HG02623 (cell line): ENCODE data around the gene RNU6-9.

Experiments used
- ATAC-seq: cut with Tn5 transposase; IDR thresholded peaks from one replicate; pipeline ENCODE4 v1.9.1; 2021; ENCODE audit warnings: moderate library complexity; ENCODE audit not compliant: unreplicated experiment

RNU6-9 gene

GRCh38 chr19:896434-896833 is 3.1 kb downstream of the RNU6-9 start:
- no peak for ATAC-seq

DNA sequence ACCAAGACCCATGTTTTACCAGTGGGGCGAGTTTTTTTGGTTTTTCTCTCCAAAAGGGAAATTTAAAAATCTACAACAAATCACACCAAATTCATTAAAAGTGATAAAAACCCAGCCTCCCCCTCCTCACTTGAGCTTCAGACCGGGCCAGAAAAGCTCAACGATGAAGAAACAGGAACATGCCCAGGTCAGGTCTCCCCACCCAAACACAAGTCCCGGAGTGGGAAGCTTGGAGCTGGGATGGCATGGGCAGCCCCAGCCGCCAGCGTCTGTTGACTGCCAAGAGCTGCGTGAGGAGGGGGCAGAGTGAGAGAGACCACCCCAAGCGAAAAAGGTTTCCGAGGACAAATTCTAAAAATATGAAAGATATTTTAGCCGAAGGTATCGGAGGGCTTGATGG is 3.7 kb downstream of the RNU6-9 start:
- no peak for ATAC-seq

GRCh38 chr19:897442-898039 is 4.3 kb downstream of the RNU6-9 start:
- no peak for ATAC-seq

- no peak for ATAC-seq
Observed at GRCh38 chr19:898663-899062, 5.4 kb downstream of the RNU6-9 start.

- no peak for ATAC-seq
Observed at GRCh38 chr19:899336-900042, 6.2 kb downstream of the RNU6-9 start.

- no peak for ATAC-seq
Observed at GRCh38 chr19:900043-900301, 6.7 kb downstream of the RNU6-9 start.

- no peak for ATAC-seq
Observed at GRCh38 chr19:900302-901111, 7.2 kb downstream of the RNU6-9 start.

GRCh38 chr19:901216-902092 is 8.2 kb downstream of the RNU6-9 start:
- ATAC-seq: no peak

GRCh38 chr19:902093-902370 is 8.7 kb downstream of the RNU6-9 start:
- no peak for ATAC-seq

- no peak for ATAC-seq
Observed at GRCh38 chr19:902446-903226, 9.4 kb downstream of the RNU6-9 start.

GRCh38 chr19:903266-903797 is 10.0 kb downstream of the RNU6-9 start:
- no peak for ATAC-seq

GRCh38 chr19:904545-904944 is 11.3 kb downstream of the RNU6-9 start:
- ATAC-seq: no peak

DNA sequence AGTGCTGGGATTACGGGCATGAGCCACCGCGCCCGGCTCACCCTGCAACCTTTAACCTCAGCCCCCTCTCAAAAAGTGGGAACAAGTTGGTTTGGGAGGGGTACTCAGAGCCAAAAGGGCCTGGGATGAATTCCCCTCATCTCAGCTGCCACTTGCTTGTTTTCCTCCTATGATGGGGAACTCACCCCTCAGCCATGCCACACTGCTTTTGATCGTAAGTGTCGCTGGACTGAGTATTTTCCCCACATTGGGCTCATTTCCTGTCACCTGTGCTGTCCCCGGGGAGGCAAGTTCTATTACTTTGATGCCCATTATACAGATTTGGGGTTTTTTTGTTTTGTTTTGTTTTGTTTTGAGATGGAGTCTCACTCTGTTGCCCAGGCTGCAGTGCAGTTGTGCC is 13.2 kb downstream of the RNU6-9 start:
- ATAC-seq: no peak

GRCh38 chr19:907183-907853 is 14.0 kb downstream of the RNU6-9 start:
- no peak for ATAC-seq

- no peak for ATAC-seq
Observed at GRCh38 chr19:911197-912033, 18.1 kb downstream of the RNU6-9 start.

DNA sequence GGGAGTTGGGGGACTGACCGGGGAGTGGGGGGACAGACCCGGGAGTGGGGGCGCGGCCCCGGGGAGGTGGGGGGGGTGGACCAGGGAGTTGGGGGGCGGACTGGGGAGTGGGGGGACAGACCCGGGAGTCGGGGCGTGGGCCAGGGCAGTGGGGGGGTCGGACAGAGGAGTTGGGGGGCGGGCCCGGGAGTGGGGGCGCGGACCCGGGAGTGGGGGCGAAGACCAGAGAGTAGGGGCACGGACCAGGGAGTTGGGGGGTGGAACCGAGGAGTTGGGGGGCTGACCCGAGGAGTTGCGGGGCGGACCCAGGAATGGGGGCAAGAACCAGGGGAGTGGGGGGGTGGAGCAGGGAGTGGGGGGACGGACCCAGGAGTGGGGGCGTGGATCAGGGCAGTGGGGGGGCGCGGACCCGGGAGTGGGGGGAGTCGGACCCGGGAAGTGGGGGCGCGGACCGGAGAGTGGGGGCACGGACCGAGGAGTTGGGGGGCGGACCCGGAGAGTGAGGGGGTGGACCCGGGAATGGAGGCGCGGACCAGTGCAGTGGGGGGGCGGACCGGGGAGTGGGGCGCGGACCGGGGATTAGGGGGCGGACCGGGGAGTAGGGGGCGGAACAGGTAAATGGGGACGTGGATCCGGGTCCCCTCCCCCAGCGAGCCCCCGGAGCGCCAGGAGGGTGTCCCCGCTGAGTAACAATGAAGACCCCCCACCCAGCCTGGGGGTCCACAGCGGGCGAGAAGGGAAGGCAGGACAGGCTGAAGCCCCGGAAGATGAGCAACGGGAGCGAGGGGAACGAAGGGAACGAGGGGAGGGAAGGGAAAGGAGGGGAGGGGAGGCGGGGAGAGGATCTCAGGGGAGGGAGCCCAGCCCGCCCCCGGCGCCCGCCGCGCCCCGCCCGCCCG is 19.1 kb downstream of the RNU6-9 start:
- ATAC-seq: no peak

- peak; percentile 44 for ATAC-seq
Observed at GRCh38 chr19:913080-913748, 19.9 kb downstream of the RNU6-9 start, which contains the start of gene R3HDM4. Gene R3HDM4 (minus strand): TSS chr19:913219. CDS start chr19:913157, 62 bp downstream.
